Mesothelial cell of epicardium (in vitro differentiated cells): Measurements from ENCODE around the gene FBXW5. TPM values are rescaled to one million over a fixed set of nuclear protein-coding genes. Genes with fewer than 3 reads are reported as not detected.

Experiments
- DNase-seq, 2 experiments: peaks; one replicate each; pipeline ENCODE4 v3.0.0; 2021; ENCODE audit warnings: low spot score in 2 of 2; ENCODE audit not compliant: unreplicated experiment in 2 of 2
- H3K27ac Mint-ChIP-seq: 2 replicates; pipeline ENCODE4 v1.8.0; 2021; ENCODE audit warnings: mixed read lengths
- H3K27me3 Mint-ChIP-seq: 2 replicates; pipeline ENCODE4 v1.8.0; 2021; ENCODE audit warnings: low read depth, mixed read lengths
- H3K36me3 Mint-ChIP-seq: 2 replicates; pipeline ENCODE4 v1.8.0; 2021; ENCODE audit warnings: mixed read lengths
- H3K4me1 Mint-ChIP-seq: 2 replicates; pipeline ENCODE4 v1.8.0; 2021; ENCODE audit warnings: mixed read lengths
- H3K4me3 Mint-ChIP-seq: 2 replicates; pipeline ENCODE4 v1.8.0; 2021; ENCODE audit warnings: mild to moderate bottlenecking, moderate library complexity, mixed read lengths
- H3K9me3 Mint-ChIP-seq: 2 replicates; pipeline ENCODE4 v1.8.0; 2021; ENCODE audit warnings: mixed read lengths
- total RNA-seq: library from RNA; stranded (reverse); gene quantifications from 3 replicates; pipeline ENCODE4 v1.2.1, GENCODE V29; 2021
- TF ChIP-seq, protein P1 (sequence below): fragments of 200-600 bp; sonication (generic); IDR thresholded peaks from one replicate; pipeline ENCODE4 v1.5.0; 2021; ENCODE audit warnings: antibody characterized with exemption; ENCODE audit not compliant: unreplicated experiment

The FBXW5 gene
- total RNA-seq, 1 donor from 2014 or later = 58.9 TPM

DNA sequence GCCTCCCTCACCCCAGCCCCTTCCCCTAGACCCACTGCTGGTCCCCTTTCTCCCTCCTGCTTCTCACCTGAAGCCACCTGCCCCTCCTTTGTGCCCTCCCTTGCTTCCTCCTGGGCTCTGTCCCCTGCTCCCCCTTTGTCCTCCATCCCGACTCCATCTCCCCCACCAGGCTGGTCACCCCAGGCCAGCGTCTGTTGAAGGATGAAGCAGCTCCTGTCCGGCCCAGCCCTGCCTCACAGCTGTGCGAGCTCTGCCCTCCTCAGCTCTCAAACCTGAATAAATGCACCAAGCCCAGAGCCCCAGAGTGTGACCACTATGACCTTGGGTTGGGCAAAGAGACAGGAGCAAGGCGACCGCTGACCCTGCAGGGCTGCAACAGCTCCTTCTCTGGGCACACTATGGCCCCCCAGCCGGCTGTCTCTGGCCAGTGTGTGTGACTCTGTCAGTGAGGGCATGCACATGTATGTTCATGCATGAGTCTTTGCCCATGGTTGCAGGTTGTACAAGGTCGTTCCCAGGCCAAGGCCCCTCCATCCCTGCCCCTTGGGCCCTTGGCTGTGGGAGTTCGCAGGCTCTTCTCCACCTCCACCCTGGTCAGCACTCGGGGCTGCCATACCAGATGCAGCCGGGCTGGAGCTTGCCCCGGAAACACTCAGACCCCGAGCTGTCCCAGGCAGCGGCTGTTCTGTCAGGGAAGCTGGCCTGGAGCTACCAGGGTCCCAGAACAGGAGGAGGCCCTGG, 10.8 kb upstream of the FBXW5 start:
- no peak overlapping the region for H3K4me3 Mint-ChIP-seq
- peaks cover 8% of the 10 kb centered on the region for H3K9me3 Mint-ChIP-seq
- no peak overlapping the region for H3K27ac Mint-ChIP-seq
- no peaks in the 10 kb centered on the region for H3K27me3 Mint-ChIP-seq
- H3K36me3 Mint-ChIP-seq = no peaks in the 10 kb centered on the region
- DNase-seq = no peak
- TF ChIP-seq, protein P1, sequence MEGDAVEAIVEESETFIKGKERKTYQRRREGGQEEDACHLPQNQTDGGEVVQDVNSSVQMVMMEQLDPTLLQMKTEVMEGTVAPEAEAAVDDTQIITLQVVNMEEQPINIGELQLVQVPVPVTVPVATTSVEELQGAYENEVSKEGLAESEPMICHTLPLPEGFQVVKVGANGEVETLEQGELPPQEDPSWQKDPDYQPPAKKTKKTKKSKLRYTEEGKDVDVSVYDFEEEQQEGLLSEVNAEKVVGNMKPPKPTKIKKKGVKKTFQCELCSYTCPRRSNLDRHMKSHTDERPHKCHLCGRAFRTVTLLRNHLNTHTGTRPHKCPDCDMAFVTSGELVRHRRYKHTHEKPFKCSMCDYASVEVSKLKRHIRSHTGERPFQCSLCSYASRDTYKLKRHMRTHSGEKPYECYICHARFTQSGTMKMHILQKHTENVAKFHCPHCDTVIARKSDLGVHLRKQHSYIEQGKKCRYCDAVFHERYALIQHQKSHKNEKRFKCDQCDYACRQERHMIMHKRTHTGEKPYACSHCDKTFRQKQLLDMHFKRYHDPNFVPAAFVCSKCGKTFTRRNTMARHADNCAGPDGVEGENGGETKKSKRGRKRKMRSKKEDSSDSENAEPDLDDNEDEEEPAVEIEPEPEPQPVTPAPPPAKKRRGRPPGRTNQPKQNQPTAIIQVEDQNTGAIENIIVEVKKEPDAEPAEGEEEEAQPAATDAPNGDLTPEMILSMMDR = no peak
- H3K4me1 Mint-ChIP-seq = peaks cover 2% of the 10 kb centered on the region

DNA sequence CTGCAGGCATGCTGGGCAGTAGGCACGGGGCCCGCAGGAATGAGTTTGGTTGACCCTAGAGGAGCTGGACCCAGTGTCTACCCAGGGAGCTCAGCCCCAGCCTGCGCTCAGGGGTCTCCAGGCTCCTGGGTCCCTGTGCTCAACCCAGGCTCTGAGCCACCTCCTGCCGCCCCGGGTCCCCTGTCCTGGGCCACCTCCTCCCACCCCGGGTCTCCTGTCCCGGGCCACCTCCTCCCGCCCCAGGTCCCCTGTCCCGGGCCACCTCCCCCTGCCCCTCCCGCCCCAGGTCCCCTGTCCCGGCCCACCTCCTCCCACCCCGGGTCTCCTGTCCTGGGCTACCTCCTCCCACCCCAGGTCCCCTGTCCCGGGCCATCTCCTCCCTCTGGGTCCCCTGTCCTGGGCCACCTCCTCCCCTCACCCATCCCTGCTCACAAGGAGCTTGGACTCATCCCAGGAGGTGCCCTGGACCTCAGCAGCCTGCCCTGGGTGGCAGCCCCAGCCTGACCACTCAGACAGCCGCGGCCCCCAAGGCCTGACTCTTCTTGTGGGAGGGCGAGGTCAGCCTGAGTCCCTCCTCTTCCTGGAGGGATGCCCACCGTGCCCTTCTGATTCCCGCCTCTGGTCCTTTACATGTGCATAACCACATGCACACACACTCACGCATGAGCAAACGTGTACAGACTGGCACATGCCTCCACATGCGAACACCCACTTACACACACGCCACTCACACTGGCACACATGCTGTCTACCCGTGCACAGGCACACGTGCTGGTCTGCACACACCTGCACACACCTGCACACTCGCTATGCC, 9.9 kb upstream of the FBXW5 start:
- H3K4me3 Mint-ChIP-seq = no peak overlapping the region
- TF ChIP-seq, protein P1 = no peak
- DNase-seq = no peak
- H3K4me1 Mint-ChIP-seq = peaks cover 2% of the 10 kb centered on the region
- H3K27me3 Mint-ChIP-seq = no peaks in the 10 kb centered on the region
- no peaks in the 10 kb centered on the region for H3K36me3 Mint-ChIP-seq
- no peak overlapping the region for H3K27ac Mint-ChIP-seq
- H3K9me3 Mint-ChIP-seq = peaks cover 8% of the 10 kb centered on the region

DNA sequence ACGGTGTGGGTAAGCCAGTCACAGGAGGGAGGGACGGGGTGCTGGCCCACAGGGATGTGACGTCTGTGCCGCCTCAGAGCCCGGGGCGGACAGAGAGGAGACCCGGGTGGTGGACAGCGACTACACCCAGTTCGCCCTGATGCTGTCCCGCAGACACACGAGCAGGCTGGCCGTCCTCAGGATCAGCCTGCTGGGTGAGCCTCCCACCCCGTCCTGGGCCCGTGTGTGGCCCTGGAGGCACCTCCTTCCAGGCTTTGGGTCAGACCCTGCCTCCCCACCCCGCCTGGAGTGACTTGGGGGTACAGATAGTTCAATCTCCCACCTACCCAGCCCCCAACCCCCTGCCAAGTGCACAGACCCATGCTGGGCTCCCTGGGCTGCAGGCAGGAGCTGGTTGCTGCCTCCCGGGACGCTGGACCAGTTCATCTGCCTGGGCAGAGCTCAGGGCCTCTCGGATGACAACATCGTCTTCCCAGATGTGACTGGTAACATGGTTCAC, 9.3 kb upstream of the FBXW5 start:
- TF ChIP-seq, protein P1 = no peak
- Mint-ChIP-seq H3K4me1 (peaks cover 2% of the 10 kb centered on the region), H3K27ac (no peak overlapping the region), H3K4me3 (no peak overlapping the region), H3K9me3 (peaks cover 8% of the 10 kb centered on the region), H3K27me3 (no peaks in the 10 kb centered on the region), H3K36me3 (no peaks in the 10 kb centered on the region)
- DNase-seq = no peak

DNA sequence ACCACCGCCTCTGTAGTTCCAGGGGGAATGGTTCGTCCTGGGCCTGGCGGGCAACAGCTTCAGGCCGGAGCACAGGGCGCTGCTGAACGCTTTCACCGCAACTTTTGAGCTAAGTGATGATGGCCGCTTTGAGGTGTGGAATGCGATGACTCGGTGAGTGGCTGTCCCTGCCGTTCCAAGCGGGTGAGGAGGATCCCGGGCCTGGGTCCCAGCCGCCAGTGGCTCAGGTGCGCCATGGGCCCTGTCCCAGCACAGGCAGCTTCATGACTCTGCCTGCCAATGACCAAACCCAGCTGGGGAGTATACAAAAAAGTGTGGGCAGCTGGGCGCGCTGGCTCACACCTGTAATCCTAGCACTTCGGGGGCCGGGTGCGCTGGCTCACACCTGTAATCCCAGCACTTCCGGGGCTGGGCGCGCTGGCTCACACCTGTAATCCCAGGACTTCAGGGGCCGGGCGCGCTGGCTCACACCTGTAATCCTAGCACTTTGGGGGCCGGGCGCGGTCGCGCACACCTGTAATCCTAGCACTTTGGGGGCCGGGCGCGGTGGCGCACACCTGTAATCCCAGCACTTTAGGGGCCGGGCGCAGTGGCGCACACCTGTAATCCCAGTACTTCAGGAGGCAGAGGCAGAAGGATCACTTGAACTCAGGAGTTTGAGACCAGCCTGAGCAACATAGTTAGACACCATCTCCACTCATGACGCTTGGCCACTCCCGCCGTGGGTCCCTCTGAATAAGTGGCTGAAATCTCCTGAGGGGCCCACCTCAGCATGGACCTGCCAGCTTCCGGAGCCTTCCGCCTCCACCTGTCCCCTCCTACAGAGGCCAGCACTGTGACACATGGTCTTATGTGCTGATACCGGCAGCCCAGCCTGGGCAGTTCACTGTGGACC, 8.6 kb upstream of the FBXW5 start:
- peaks cover 8% of the 10 kb centered on the region for H3K9me3 Mint-ChIP-seq
- TF ChIP-seq, protein P1 = no peak
- H3K4me3 Mint-ChIP-seq = no peak overlapping the region
- no peak for DNase-seq
- no peaks in the 10 kb centered on the region for H3K36me3 Mint-ChIP-seq
- no peak overlapping the region for H3K27ac Mint-ChIP-seq
- H3K4me1 Mint-ChIP-seq = peaks cover 4% of the 10 kb centered on the region
- no peaks in the 10 kb centered on the region for H3K27me3 Mint-ChIP-seq

DNA sequence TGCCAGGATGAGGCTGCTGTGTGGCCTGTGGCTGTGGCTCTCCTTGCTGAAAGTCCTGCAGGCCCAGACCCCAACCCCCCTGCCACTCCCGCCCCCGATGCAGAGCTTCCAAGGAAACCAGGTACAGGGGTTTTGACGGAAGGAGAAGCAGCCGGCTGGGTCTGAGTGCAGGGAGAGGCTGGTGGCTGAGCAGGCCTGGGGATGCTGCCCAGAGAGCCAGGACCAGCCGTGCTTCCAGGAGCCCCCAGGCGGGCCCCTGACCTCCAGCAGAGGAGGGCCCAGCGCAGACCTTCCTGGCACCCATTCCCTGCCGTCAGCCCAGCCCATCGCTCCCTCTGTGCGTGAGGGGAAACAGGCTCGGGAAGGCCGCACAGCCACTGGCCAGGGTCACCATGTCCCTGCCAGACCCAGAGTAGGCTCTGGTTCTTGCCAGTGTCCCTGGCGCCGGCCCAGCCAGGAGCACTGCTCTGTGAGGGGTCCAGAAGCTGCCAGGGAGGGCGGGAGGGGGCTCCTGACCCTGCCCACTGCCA, 7.8 kb upstream of the FBXW5 start:
- Mint-ChIP-seq H3K4me3 (no peak overlapping the region), H3K4me1 (peaks cover 5% of the 10 kb centered on the region), H3K27ac (no peak overlapping the region), H3K36me3 (no peaks in the 10 kb centered on the region), H3K9me3 (peaks cover 8% of the 10 kb centered on the region), H3K27me3 (no peaks in the 10 kb centered on the region)
- DNase-seq = no peak
- TF ChIP-seq, protein P1 = no peak
